Erythroblast (primary cell): Measurements from ENCODE around the gene MAP1LC3A.

Experiments
- DNase-seq, 2 experiments: peaks; one replicate each; lab custom pipeline; 2025; lab: John Stamatoyannopoulos, UW
- GATA1 ChIP-seq: IDR thresholded peaks from 2 replicates; pipeline ENCODE4 v1.6.1; 2011; ENCODE audit warnings: low read depth, mild to moderate bottlenecking, control low read depth, low read length, moderate library complexity
- POLR2A ChIP-seq: IDR thresholded peaks from 2 replicates; pipeline ENCODE4 v1.6.1; 2011; ENCODE audit warnings: mild to moderate bottlenecking, low read length

MAP1LC3A gene

GRCh38 chr20:34549291-34549928, 9.1 kb upstream of the MAP1LC3A start:
- peak; percentile 41 to 44 for DNase-seq

GRCh38 chr20:34549929-34550305, 8.6 kb upstream of the MAP1LC3A start:
- no peak for DNase-seq
- TF ChIP-seq POLR2A = no peak
- no peak for TF ChIP-seq GATA1

More at GRCh38 chr20:34549291-34549928, 9.1 kb upstream of the MAP1LC3A start:
- TF ChIP-seq POLR2A = no peak
- no peak for TF ChIP-seq GATA1

- TF ChIP-seq GATA1 (no peak), POLR2A (no peak)
- DNase-seq = no peak
These were observed 5.9 kb upstream of the MAP1LC3A start for GRCh38 chr20:34552569-34552968.

GRCh38 chr20:34553366-34553867, 5.1 kb upstream of the MAP1LC3A start:
- no peak for TF ChIP-seq POLR2A
- DNase-seq = no peak

- TF ChIP-seq POLR2A (no peak), GATA1 (no peak)
- no peak for DNase-seq
These were observed 590 bp upstream of the MAP1LC3A start for GRCh38 chr20:34557936-34558319.

- TF ChIP-seq POLR2A (no peak), GATA1 (no peak)
- peak; percentile 19 to 46 for DNase-seq
These were observed 1.0 kb downstream of the MAP1LC3A start for GRCh38 chr20:34559311-34560140.

- DNase-seq = no peak
- TF ChIP-seq POLR2A (no peak), GATA1 (no peak)
These were observed 1.6 kb downstream of the MAP1LC3A start for GRCh38 chr20:34560141-34560523.

- DNase-seq = no peak
- TF ChIP-seq GATA1 = no peak
- TF ChIP-seq POLR2A = no peak
These were observed 2.1 kb downstream of the MAP1LC3A start for GRCh38 chr20:34560614-34561013.

- DNase-seq = no peak
- TF ChIP-seq GATA1 = no peak
- TF ChIP-seq POLR2A = no peak
These were observed 3.1 kb downstream of the MAP1LC3A start for GRCh38 chr20:34561661-34562060.

- TF ChIP-seq GATA1 (no peak), POLR2A (no peak)
- DNase-seq = peak; percentile 29 to 38
These were observed 4.1 kb downstream of the MAP1LC3A start for GRCh38 chr20:34562641-34563040.

GRCh38 chr20:34564833-34565232, 6.3 kb downstream of the MAP1LC3A start:
- DNase-seq = no peak
- TF ChIP-seq POLR2A = no peak
- TF ChIP-seq GATA1 = no peak

- DNase-seq = no peak
- TF ChIP-seq POLR2A (no peak), GATA1 (no peak)
These were observed 8.7 kb downstream of the MAP1LC3A start for GRCh38 chr20:34566978-34567891.
